ENCODE results near the gene BRPF3.

Gene BRPF3

DNA sequence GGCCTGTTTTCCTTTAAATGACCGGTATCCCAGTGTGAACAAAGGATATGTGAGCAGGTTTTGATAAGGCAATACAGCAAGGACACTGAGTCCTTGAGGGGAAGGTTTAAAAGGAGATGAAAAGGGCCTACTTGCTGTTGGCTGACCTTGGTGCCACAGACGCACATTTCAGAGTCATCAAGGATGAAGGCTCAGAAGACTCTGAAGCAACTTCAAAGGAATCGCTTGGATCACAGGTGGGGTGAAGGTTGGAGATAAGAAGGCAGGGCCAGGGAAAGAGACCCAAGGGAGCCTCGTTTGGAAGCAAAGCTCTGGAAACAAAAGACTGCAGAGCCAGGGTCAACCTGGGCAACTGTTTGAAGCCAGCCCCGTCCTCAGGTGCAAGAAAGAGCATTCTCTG, 43.2 kb downstream of the BRPF3 start:
- Histone ChIP-seq H3K4me1 (ENCODE audit: control insufficient read depth, low read depth, low read length) (peaks cover 9% of the 10 kb centered on the region), H2BK15ac (replicated peaks; ENCODE audit: low read depth) (no peak overlapping the region), H2BK5ac (ENCODE audit: low read length) (no peak overlapping the region), H3K27me3 (ENCODE audit: insufficient read depth, low read length, poor library complexity) (no peaks in the 10 kb centered on the region), H2AK5ac (ENCODE audit: low read length) (no peak overlapping the region), H3K56ac (ENCODE audit: low read length) (no peak overlapping the region), H3K36me3 (ENCODE audit: control insufficient read depth, insufficient read depth, low read length) (no peaks in the 10 kb centered on the region), H4K5ac (ENCODE audit: low read length) (no peak overlapping the region), H3K27ac (ENCODE audit: low read depth, low read length) (no peak overlapping the region), H3K4me3 (ENCODE audit: low read length) (no peak overlapping the region), H3K79me1 (ENCODE audit: low read length) (no peaks in the 10 kb centered on the region), H3K9ac (ENCODE audit: low read length) (no peak overlapping the region), H2BK120ac (ENCODE audit: low read depth, low read length) (no peak overlapping the region), H3K23ac (ENCODE audit: low read length) (no peak overlapping the region), H3K4me2 (ENCODE audit: low read length) (no peak overlapping the region), H3K4ac (ENCODE audit: low read depth, low read length) (no peak overlapping the region), H3K18ac (ENCODE audit: low read length) (no peak overlapping the region), H3K79me2 (ENCODE audit: control insufficient read depth, insufficient read depth, low read length) (no peaks in the 10 kb centered on the region), H4K8ac (ENCODE audit: low read depth, low read length) (no peak overlapping the region)
- WGBS (ENCODE audit: extremely low coverage, insufficient coverage, low lambda C conversion rate): no CpG with 5 or more reads among the region's 5 CpGs
- DNase-seq: no peak

DNA sequence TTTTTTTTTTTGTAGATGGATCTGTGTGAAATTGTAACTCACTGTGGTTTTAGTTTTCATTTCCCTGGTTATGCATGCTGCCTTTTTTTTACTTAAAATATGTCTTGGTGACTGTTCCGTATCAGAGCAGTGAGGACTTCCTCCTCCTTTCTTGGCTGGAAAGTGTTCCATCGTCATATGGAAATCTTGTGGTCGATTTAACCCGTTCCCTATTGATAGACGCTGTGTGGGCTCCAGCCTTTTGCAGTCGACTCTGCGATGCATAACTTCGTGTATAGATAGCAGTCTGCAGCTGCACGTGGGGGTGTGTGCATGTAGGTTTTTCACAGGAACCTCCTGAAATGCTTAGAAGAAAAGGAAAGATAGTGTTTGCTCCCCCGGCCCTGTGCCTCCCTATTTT, 45.2 kb downstream of the BRPF3 start:
- no peaks in the 10 kb centered on the region for H3K36me3 ChIP-seq (ENCODE audit: control insufficient read depth, insufficient read depth, low read length)
- no peak for DNase-seq
- no peak overlapping the region for H2BK5ac ChIP-seq (ENCODE audit: low read length)
- H3K56ac ChIP-seq (ENCODE audit: low read length): no peak overlapping the region
- no peak overlapping the region for H2AK5ac ChIP-seq (ENCODE audit: low read length)
- H2BK120ac ChIP-seq (ENCODE audit: low read depth, low read length): no peak overlapping the region
- no peaks in the 10 kb centered on the region for H3K79me1 ChIP-seq (ENCODE audit: low read length)
- no peak overlapping the region for H3K4me2 ChIP-seq (ENCODE audit: low read length)
- H3K27me3 ChIP-seq (ENCODE audit: insufficient read depth, low read length, poor library complexity): no peaks in the 10 kb centered on the region
- no CpG with 5 or more reads among the region's 10 CpGs for WGBS (ENCODE audit: extremely low coverage, insufficient coverage, low lambda C conversion rate)
- H3K4me1 ChIP-seq (ENCODE audit: control insufficient read depth, low read depth, low read length): peaks cover 13% of the 10 kb centered on the region
- no peak overlapping the region for H3K23ac ChIP-seq (ENCODE audit: low read length)
- H3K79me2 ChIP-seq (ENCODE audit: control insufficient read depth, insufficient read depth, low read length): no peaks in the 10 kb centered on the region
- no peak overlapping the region for H3K18ac ChIP-seq (ENCODE audit: low read length)
- H3K9ac ChIP-seq (ENCODE audit: low read length): no peak overlapping the region
- no peak overlapping the region for H3K27ac ChIP-seq (ENCODE audit: low read depth, low read length)
- H4K8ac ChIP-seq (ENCODE audit: low read depth, low read length): no peak overlapping the region
- no peak overlapping the region for H2BK15ac ChIP-seq (replicated peaks; ENCODE audit: low read depth)
- H3K4ac ChIP-seq (ENCODE audit: low read depth, low read length): no peak overlapping the region
- no peak overlapping the region for H3K4me3 ChIP-seq (ENCODE audit: low read length)
- H4K5ac ChIP-seq (ENCODE audit: low read length): no peak overlapping the region

DNA sequence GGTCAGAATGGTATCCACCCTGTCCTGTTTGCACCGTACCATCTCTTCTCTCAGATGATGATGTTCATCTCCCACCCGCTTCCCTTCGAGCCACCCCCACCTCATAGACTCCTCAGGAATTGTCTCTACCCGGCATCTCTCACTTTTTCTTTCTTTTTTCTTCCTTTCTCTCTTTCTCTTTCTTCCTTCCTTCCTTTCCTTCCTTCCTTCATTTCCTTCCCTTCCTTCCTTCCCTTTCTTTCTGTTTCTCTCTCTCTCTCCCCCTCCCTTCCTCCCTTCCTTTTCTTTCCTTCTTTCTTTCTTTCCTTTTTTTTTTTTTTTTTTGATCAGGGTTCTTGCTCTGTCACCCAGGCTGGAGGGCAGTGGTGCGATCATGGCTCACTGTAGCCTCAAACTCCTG, 45.6 kb downstream of the BRPF3 start:
- Histone ChIP-seq H3K4ac (ENCODE audit: low read depth, low read length) (no peak overlapping the region), H3K27ac (ENCODE audit: low read depth, low read length) (no peak overlapping the region), H4K5ac (ENCODE audit: low read length) (no peak overlapping the region), H2BK15ac (replicated peaks; ENCODE audit: low read depth) (no peak overlapping the region), H2AK5ac (ENCODE audit: low read length) (no peak overlapping the region), H3K36me3 (ENCODE audit: control insufficient read depth, insufficient read depth, low read length) (no peaks in the 10 kb centered on the region), H3K79me2 (ENCODE audit: control insufficient read depth, insufficient read depth, low read length) (no peaks in the 10 kb centered on the region), H2BK120ac (ENCODE audit: low read depth, low read length) (no peak overlapping the region), H3K23ac (ENCODE audit: low read length) (no peak overlapping the region), H3K4me3 (ENCODE audit: low read length) (no peak overlapping the region), H4K8ac (ENCODE audit: low read depth, low read length) (no peak overlapping the region), H3K56ac (ENCODE audit: low read length) (no peak overlapping the region), H3K4me2 (ENCODE audit: low read length) (no peak overlapping the region), H3K79me1 (ENCODE audit: low read length) (no peaks in the 10 kb centered on the region), H3K27me3 (ENCODE audit: insufficient read depth, low read length, poor library complexity) (no peaks in the 10 kb centered on the region), H3K18ac (ENCODE audit: low read length) (no peak overlapping the region), H3K4me1 (ENCODE audit: control insufficient read depth, low read depth, low read length) (peaks cover 13% of the 10 kb centered on the region), H2BK5ac (ENCODE audit: low read length) (no peak overlapping the region), H3K9ac (ENCODE audit: low read length) (no peak overlapping the region)
- DNase-seq: no peak
- no CpG with 5 or more reads among the region's 5 CpGs for WGBS (ENCODE audit: extremely low coverage, insufficient coverage, low lambda C conversion rate)

DNA sequence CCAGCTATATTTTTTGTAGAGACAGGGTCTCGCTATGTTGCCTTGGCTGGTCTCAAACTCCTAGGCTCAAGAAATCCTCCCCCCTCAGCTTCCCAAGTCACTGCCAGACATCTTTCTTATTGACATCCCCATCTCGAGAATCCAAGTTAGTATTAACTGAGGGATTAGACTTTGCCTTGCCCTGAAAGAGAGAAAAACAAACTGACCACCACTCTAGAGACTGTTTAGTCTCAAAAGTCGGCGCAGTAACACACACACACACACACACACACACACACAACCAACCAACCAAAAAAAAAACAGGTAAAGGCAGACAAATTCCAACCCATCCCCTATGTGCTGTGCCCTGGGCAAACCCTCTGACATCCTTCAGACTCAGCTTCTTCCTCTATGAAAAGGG, 46.1 kb downstream of the BRPF3 start:
- H3K4me2 ChIP-seq (ENCODE audit: low read length): no peak overlapping the region
- H3K79me1 ChIP-seq (ENCODE audit: low read length): no peaks in the 10 kb centered on the region

DNA sequence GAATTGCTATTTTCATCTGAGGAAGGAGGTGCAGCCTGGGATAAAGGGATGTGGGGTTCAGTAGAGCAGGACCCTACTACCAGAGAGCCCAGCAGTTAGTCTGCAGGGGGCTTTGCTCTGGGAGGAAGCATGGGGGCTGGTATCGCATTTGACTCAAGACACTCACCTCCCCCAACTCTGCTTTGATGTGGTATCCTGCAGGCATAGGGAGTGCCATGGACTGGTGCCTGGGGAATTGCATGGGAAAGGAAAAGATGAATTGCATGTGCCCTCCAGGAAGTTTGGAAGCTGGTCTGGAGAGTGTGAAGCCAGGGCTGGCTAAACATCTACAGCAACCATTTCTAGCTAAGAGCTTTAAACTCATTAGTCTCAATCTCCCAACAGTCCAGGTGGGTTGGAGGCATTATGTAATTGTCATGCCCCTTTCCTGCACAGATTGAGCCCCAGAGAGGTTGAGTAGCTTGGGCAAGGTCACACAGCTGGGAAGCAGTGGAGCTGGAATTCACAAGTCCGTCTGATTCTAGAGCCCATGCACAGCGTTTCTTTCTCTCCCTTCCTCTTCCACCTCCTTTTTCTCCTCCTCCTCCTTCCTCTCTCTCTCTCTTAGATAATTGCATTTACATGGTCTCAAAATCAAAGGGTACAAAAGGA, 47.1 kb downstream of the BRPF3 start:
- no CpG with 5 or more reads among the region's 3 CpGs for WGBS (ENCODE audit: extremely low coverage, insufficient coverage, low lambda C conversion rate)
- peak overlapping the region; percentile 15 for H3K56ac ChIP-seq (ENCODE audit: low read length)
- no peak overlapping the region for H2BK120ac ChIP-seq (ENCODE audit: low read depth, low read length)
- H4K5ac ChIP-seq (ENCODE audit: low read length): no peak overlapping the region
- DNase-seq: no peak
- H3K18ac ChIP-seq (ENCODE audit: low read length): no peak overlapping the region
- no peak overlapping the region for H2BK5ac ChIP-seq (ENCODE audit: low read length)
- no peaks in the 10 kb centered on the region for H3K27me3 ChIP-seq (ENCODE audit: insufficient read depth, low read length, poor library complexity)
- no peak overlapping the region for H2BK15ac ChIP-seq (replicated peaks; ENCODE audit: low read depth)
- peaks cover 13% of the 10 kb centered on the region for H3K4me1 ChIP-seq (ENCODE audit: control insufficient read depth, low read depth, low read length)
- H3K27ac ChIP-seq (ENCODE audit: low read depth, low read length): no peak overlapping the region
- H2AK5ac ChIP-seq (ENCODE audit: low read length): peak overlapping the region; percentile 10
- no peaks in the 10 kb centered on the region for H3K36me3 ChIP-seq (ENCODE audit: control insufficient read depth, insufficient read depth, low read length)
- no peak overlapping the region for H4K8ac ChIP-seq (ENCODE audit: low read depth, low read length)
- H3K79me2 ChIP-seq (ENCODE audit: control insufficient read depth, insufficient read depth, low read length): no peaks in the 10 kb centered on the region
- H3K23ac ChIP-seq (ENCODE audit: low read length): peak overlapping the region; percentile 68
- H3K4ac ChIP-seq (ENCODE audit: low read depth, low read length): no peak overlapping the region
- H3K79me1 ChIP-seq (ENCODE audit: low read length): no peaks in the 10 kb centered on the region
- no peak overlapping the region for H3K9ac ChIP-seq (ENCODE audit: low read length)
- no peak overlapping the region for H3K4me3 ChIP-seq (ENCODE audit: low read length)
- H3K4me2 ChIP-seq (ENCODE audit: low read length): no peak overlapping the region

More for the DNA sequence above, 46.1 kb downstream of the BRPF3 start:
- H2BK15ac ChIP-seq (replicated peaks; ENCODE audit: low read depth): no peak overlapping the region
- H3K27me3 ChIP-seq (ENCODE audit: insufficient read depth, low read length, poor library complexity): no peaks in the 10 kb centered on the region
- no peak overlapping the region for H3K4ac ChIP-seq (ENCODE audit: low read depth, low read length)
- H3K56ac ChIP-seq (ENCODE audit: low read length): no peak overlapping the region
- no peak for DNase-seq
- H2BK120ac ChIP-seq (ENCODE audit: low read depth, low read length): no peak overlapping the region
- peaks cover 13% of the 10 kb centered on the region for H3K4me1 ChIP-seq (ENCODE audit: control insufficient read depth, low read depth, low read length)
- no peak overlapping the region for H3K27ac ChIP-seq (ENCODE audit: low read depth, low read length)
- H2BK5ac ChIP-seq (ENCODE audit: low read length): no peak overlapping the region
- no peak overlapping the region for H3K23ac ChIP-seq (ENCODE audit: low read length)
- no peak overlapping the region for H3K4me3 ChIP-seq (ENCODE audit: low read length)
- no CpG with 5 or more reads among the region's 4 CpGs for WGBS (ENCODE audit: extremely low coverage, insufficient coverage, low lambda C conversion rate)
- H3K36me3 ChIP-seq (ENCODE audit: control insufficient read depth, insufficient read depth, low read length): no peaks in the 10 kb centered on the region
- H4K8ac ChIP-seq (ENCODE audit: low read depth, low read length): no peak overlapping the region
- H3K9ac ChIP-seq (ENCODE audit: low read length): no peak overlapping the region
- no peak overlapping the region for H3K18ac ChIP-seq (ENCODE audit: low read length)
- no peak overlapping the region for H2AK5ac ChIP-seq (ENCODE audit: low read length)
- no peaks in the 10 kb centered on the region for H3K79me2 ChIP-seq (ENCODE audit: control insufficient read depth, insufficient read depth, low read length)
- no peak overlapping the region for H4K5ac ChIP-seq (ENCODE audit: low read length)
